GM18907 (cell line): ENCODE measurements around the gene CDH13.

Source experiments
- ATAC-seq: cut with Tn5 transposase; IDR thresholded peaks from one replicate; pipeline ENCODE4 v1.9.1; 2021; ENCODE audit warnings: mild to moderate bottlenecking, moderate library complexity; ENCODE audit not compliant: unreplicated experiment

Gene CDH13

GRCh38 chr16:83513008-83513755 lies 886.4 kb downstream of the CDH13 start:
- ATAC-seq: no peak

GRCh38 chr16:83515395-83515794 lies 888.6 kb downstream of the CDH13 start:
- ATAC-seq: no peak

GRCh38 chr16:83516931-83517330 lies 890.2 kb downstream of the CDH13 start:
- ATAC-seq: no peak

DNA sequence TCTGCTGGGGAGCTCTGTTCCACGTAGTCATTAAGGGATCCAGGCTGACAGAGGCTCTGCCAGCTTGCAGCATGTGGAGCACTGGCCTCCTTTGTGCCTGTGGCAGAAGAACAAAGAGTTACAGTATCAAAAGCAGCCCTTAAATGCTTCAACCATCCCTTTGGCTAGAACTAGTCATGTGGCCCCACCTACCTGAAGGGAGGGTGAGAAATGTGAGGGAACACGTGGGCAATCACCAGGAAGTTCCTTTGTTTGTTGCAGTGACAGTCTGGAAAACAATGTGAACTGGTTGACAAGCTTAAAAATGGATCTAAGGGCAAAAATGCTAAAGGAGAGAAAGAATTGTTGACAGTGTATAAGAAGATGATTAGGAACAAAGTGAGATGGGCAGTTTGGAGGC lies 890.6 kb downstream of the CDH13 start:
- no peak for ATAC-seq

- ATAC-seq: no peak
Measured at GRCh38 chr16:83520596-83520995, 893.8 kb downstream of the CDH13 start.

DNA sequence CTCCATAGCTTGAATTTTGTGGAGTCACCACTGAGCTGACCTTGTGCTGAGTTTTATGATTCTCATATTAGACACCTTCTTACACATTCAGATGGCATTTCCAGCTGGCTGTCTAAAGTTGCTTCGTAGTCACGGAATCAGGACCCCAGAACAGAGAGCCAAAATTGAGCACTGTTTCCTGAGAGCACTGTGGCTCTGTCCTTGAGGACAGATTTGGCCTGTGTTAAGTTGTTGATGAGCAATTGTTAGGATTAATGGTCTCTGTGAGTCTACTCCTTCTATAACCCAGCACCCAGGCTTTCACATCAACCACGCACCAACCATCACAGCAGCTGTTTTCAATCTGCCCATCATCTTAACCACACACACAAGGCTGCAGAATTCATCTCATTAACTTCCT lies 903.5 kb downstream of the CDH13 start:
- no peak for ATAC-seq

DNA sequence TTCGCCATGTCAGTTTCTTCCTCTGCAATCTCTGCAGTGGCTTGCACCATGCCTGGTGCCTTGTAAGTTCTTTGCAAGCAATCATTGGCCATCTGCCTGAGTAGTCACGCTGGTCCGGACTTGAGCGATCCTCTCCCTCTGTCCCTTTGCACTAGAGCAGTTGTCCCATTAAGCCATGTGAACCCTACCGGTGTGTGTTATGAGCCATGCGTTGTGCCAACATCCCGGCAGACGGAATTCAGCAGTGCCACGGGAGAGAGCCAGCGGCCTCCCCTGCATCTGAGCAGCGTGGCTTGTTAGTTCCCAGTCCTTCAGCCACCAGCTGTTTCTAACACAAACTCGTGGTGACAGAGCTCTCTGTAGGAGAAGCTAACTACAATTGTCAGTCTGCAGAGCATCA lies 905.9 kb downstream of the CDH13 start:
- no peak for ATAC-seq

GRCh38 chr16:83533193-83533592 lies 906.4 kb downstream of the CDH13 start:
- no peak for ATAC-seq

DNA sequence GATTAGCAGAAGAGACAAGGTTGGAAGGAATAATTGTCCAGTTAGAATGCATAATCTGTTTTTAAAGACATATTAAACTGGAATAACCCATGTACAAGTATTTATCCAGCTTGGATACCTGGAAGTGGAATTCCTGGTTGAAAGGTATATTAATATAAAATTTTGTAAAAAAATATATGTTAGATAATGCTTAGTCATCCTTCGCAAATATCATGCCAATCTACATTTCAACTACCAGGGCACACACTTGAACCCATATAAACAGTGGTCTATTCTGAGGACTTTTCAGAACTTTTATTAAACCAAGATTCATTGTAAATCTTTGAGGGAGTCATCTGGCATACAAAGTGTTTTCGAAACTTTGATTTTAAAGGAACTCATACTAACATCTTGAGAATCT lies 911.9 kb downstream of the CDH13 start:
- ATAC-seq: no peak

DNA sequence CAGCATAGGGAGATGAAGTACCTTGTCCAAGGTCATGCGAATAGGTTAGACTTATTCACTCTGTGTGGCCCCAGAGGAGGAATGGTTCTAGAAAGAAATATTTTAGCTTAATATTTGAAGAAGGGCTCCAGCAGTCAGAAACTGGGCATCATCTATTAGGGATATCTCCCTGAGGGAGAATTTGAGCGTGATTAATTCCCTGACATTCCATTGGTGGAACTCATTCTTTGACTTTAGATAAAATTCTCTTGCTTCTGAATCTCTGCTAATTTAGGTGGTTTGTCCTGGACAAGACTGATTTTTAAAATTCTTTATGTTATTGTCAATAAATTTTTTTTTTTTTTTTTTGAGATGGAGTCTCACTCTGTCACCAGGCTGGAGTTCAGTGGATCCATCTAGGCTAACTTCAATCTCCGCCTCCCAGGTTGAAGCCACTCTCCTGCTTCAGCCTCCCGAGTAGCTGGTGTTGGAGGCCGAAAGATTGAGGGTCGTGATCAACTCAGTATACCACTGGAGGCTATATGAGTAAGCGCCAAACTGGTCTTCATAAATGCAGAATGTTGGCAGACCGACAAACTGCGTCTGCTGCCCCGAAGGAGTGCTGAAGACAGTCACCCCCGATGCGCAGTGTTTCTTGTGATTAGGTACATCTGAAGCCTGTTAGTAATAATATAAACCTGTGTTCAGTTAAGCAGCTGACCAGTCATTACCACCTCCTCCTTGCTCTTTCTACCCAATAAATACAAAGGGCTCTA lies 913.1 kb downstream of the CDH13 start:
- no peak for ATAC-seq

DNA sequence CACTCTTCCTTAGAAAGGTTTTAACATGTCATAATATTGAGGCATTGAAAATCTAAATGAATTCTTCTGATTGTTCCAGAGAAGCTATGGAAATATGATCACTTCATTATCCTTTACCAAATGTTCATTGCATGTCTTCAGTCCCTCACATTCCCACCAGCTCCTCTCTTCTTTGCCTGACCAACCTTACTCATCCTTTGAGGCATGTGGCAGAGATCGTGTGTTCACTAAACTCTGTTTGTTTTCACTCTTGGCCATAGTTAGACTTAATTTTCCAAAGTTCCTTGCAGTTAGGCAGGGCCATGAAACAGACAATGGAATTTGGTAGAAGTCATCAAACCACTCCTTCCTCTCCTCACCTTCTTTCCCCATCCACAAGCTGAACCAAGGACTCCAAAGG lies 914.5 kb downstream of the CDH13 start:
- ATAC-seq: no peak

DNA sequence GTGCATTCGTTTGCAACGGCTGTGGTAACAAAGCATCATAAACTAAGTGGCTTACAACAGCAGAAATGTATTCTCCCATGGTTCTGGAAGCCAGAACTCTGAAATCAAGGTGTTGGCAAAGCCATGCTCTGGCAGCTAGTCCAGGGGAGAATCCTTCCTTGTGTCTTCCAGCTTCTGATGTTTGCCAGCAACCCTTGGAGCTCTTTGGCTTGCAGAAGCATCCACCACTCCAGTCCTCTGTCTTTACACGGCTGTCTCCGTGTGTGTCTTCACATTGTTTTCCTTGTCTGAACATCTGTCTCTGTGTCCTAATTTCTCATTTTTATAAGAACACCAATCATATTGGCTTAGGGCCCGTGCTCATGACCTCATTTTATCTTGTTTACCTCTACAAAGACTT lies 915.7 kb downstream of the CDH13 start:
- ATAC-seq: no peak

GRCh38 chr16:83549316-83550182 lies 922.8 kb downstream of the CDH13 start:
- ATAC-seq: no peak

- ATAC-seq: no peak
Measured at GRCh38 chr16:83550183-83550569, 923.4 kb downstream of the CDH13 start.

GRCh38 chr16:83552228-83552627 lies 925.5 kb downstream of the CDH13 start:
- ATAC-seq: no peak

DNA sequence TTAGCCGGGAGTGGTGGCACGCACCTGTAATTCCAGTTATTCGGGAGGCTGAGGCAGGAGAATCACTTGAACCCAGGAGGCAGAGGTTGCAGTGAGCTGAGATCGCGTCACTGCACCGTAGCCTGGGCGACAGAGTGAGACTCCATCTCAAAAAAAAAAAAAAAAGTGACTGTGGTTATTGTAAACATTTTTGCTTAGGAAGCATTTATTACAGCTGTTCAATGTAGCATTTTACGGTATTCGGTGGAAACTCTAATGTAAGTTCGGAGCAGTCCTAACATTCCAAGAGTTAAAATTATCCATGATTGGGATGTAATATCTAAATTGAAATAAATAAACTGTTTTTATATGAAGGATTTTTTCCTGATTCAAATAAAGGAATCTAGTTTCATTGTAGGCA lies 926.2 kb downstream of the CDH13 start:
- no peak for ATAC-seq

DNA sequence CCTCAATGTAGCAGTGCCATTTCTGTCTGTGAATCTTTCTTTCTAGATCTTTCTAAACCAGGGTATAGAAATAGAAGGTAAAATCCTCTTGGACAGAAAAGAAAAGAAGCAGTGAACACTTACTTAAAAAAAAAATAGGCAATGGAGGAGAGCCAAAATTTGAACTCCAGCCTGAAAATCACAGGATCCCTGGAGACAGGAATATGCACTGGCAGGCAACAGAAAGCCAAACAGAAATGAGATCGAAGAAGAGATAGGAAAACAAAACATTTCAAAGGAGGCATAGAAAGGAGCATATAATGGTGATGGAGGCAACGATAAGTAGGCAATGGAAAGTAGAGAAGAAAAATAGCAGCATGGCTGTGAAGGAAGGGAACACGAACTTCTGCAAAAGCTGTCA lies 927.3 kb downstream of the CDH13 start:
- ATAC-seq: no peak

DNA sequence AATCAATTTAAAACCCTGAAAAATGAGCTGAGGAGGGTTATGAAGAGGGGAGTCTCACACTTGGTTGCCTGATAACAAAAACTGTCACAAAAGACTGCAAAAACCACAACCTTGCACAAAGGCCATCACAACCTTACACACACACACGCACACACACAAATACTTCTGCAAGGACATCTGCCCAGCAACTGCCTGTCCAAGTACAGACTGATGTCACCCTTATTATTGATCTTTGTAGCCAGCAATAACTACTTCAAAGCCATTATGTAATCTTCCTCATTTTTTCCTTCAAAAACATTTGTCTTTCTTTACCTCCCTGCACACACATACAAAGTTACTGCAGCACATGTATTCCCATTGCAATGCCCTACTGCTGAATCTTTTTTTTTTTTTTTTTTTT lies 927.8 kb downstream of the CDH13 start:
- no peak for ATAC-seq

GRCh38 chr16:83561876-83562275 lies 935.1 kb downstream of the CDH13 start:
- no peak for ATAC-seq

- no peak for ATAC-seq
Measured at GRCh38 chr16:83568345-83568744, 941.6 kb downstream of the CDH13 start.

GRCh38 chr16:83574388-83574787 lies 947.6 kb downstream of the CDH13 start:
- ATAC-seq: no peak
